NCI-H1105 treated with DMSO at 0.1 percent for 48 hours (cell line): ENCODE measurements around the gene PNRC2.

Experiments used
- DNase-seq: peaks from one replicate; lab custom pipeline; 2025; lab: John Stamatoyannopoulos, UW

The PNRC2 gene, protein sequence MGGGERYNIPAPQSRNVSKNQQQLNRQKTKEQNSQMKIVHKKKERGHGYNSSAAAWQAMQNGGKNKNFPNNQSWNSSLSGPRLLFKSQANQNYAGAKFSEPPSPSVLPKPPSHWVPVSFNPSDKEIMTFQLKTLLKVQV

DNA sequence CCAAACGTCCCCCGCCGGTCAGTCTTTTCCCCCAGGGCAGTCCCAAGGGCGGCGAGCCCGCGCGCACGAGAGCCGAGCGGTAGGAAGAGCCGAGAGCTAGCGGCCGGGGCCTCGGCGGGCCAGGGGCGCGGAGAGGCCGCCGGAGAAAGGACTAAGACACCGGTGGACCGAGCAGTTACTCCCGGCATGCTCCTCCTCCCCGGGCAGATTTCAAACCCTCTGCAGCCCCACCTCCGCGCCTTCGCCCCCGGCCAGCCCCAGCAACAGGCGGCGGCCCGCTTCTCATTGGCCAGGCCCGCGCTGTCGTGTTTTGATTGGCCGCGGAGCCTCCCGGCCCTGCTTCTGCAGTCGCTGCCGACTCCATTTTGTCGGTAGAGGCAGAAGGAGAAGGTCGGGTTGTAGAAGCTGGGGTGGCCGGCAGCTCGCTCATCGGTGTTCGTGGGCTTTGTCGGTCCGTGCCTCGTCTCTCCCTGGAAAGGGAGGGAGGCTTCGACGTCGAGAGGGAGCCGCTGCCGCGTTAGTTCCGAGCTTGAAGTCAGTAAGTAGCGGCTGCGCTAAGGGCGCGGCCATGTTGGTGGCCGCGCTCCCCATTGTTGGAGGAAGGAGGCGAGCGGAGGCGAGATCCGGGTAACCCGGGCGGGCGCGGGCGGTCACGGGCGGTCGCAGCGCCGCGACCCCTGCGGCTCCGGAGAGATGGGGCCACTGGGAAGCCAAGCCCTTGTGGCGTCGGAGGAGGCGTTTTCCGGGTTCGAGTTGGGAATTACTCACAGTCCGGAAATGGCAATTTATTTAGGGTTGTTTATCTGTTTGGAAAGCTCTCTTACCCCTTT, at the start of gene PNRC2:
TSS of gene PNRC2 (plus strand) at position 368 of the 830 bp plus-strand sequence. CDS start 1,630 bp downstream, outside the sequence.
- DNase-seq: peak; percentile 97

DNA sequence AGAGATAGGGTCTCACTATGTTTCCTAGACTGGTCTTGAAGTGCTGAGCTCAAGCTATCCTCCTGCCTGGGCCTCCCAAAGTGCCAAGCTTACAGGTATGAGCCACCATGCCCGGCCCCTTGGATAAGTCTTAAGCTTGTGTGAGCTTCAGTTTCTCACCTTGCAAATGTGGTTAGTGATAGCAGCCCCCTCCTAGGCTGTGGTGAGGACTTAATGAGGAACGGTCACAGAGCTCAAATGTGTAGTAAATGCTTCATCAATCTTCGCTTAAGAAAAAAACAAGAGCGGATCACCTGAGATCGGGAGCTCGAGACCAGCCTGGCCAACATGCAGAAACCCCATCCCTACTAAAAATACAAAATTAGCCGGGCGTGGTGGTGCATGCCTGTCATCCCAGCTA, 49.5 kb upstream of the PNRC2 start:
- no peak for DNase-seq

DNA sequence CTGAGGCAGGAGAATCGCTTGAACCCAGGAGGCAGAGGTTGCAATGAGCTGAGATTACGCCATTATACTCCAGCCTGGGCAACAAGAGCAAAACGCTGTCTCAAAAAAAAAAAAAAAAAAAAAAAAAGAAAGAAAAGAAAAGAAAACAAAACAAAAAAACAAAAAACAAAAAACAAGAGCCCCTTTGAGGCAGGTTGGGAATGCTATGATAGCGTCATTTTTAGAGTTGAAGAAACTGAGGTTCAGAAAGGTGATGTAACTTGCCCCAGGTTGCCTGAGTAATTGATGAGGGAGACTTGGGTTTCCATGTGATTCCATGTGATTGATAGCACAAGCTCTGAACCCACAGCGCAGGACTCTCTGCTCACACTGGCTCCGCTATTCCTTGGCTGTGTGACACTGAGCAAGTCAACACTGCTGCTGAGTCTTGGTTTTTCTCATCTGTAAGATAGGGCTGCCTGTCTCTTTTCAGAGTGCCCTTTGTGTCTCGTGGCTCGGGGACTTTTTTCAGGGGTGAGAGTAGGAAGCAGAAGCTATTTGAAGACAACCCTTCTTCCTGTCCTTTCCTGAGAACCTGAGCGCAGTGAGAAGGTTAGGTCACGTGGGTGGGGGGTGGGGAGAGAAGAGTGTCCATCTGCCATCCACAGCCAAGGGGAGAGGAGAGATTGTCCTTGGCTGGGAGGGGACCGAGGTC, 48.9 kb upstream of the PNRC2 start:
- DNase-seq: no peak

DNA sequence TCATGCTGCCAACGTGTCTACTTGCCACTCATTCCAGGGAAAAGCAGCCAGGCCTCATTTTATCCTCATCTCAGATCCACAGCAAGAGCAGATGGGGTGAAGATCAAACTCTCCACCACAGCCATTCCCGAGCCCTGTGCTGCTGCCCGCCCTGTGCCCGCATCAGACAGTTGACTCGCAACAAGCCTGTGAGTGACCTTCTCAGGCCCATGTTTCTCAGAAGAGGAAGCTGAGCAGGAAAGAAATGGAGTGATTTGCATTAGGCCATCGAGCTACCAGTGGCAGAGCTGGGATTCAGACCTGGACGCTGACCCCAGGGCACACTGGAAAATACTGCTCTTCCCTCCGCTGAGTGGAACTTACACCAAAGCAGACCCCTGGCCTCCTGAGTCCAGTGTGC, 47.7 kb upstream of the PNRC2 start:
- no peak for DNase-seq

DNA sequence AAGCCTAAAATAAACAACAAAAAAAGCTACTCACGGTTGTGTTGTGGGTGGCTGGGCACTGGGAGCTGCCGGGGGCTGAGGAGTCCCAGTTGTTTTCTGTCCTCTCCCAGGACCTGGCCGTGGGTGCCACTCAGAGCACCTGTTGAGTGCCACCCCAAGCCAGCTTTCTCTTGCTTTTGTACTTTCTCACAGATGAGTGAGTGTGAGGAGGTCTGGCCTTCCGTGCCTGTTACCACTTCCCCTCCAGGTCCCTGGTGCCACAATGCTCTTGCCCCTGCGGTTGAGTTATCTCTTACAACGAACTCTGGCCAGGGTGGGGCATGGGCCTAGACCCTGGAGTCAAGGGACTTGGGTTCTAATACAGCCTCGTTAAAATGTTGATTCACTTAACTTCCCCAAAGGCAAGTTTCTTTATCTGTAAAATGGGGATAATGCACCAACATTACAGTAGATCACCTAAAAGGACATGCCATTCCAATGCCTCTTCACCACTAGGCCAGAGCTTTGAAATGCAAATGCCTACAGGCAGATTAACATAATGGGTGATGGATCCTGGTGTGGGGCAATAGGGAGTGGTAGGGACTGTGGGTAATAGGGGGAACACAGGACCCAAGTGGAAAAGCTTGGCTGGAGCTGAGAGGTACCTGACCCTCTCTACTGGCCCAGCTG, 46.3 kb upstream of the PNRC2 start, which contains the start of gene CNR2:
TSS of gene CNR2 (minus strand) at position 151 of the 669 bp plus-strand sequence. CDS start 37,745 bp downstream, outside the sequence.
- no peak for DNase-seq

DNA sequence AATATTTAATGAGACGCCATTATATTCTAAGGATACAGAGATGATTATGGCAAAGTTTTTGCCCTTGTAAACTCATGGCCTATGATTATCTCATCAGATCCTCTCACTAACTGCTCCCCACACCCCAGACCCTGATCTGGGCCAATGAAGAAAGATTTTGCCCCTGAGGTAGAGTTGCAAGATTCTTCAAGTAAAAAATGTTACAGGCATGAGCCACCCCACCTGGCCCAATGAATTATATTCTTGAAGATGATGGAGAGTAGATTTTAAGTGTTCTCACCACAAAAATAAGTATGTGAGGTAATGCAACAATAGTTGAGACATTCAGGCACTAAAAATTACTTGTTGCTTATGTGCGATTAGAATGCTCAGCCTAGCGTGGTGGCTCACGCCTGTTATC, 44.7 kb upstream of the PNRC2 start:
- DNase-seq: no peak

DNA sequence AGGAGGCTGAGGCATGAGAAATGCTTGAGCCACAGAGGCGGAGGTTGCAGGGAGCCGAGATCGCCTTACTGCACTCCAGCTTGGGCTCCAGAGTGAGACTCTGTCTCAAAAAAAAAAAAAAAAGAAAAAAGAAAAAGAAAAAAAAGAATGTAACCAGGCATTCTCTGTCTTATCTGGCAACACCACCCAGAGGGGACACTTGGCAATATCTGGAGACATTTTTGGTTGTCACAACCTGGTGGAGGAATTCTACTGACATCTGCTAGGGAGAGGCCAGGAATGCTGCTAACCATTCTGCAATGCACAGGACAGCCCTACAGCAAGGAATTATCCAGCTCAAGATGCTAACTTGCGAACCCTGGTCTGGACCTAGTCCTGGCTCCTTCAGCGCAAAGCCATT, 44.2 kb upstream of the PNRC2 start:
- DNase-seq: no peak

DNA sequence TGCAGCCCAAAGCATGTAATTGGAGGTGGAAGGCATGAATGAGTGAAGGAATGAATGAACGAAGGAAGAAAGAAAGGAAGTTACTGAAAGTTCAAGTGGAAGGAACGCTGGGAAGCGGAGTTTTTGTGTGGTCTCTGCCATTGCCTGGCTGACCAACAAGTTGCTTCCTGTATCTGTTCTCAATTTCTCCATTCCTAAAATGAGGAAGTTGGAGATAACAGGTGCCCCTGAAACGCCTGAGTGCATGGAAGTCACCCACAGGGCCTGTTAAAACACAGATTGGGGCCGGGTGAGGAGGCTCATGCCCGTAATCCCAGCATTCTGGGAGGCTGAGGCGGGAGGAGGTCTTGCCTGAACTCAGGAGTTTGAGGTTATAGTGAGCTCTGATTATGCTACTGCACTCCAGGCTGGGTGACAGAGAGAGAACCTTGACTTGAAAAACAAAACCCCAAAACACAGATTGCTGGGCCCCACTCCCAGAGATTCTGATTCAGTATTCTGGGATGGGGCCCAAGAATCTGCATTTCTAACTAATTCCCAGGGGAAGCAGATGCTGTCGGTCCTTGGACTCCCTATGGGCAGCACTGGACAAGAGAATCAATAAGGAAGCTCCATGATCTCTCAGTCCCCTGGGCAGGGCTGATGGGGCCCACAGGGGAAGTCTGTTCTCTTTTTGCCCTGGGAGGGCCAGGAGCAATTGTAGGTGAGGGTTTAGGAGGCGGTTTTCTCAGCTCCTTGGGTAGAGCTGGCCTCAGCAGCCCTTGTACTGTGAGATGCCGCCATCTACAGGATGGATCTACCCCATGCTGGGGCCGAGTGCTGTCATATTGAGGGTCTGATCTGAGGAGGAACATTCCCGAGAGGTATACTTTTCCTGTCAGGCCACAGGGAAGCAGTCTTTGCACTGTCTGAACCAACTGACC, 43.2 kb upstream of the PNRC2 start:
- peak; percentile 41 for DNase-seq

DNA sequence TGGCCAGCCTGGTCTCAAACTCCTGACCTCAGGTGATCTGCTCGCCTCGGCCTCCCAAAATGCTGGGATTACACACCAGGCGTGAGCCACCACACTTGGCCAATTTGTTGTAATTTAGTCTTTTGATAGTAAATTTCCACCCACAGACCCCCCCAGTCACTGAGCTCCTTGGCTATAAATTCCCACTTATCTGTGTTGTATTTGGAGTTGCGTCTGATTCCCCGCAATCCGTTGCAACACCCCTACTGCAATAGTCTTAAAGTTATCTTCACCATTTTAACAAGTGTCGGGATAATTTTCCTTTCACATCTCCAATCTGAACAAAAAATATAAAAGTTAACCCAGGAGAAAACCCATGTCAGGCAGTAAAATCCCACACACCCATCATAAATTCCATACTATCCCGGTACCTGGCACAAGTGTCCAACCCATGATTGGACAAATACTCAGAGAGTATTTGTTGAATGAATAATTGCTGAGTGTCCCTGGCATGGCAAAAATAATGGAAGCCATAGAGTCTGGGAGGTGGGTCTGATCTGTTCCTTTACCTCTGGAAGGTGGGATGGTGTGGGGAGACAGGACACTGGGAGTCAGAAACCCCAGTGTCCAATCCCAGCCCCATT, 37.2 kb upstream of the PNRC2 start:
- DNase-seq: no peak

DNA sequence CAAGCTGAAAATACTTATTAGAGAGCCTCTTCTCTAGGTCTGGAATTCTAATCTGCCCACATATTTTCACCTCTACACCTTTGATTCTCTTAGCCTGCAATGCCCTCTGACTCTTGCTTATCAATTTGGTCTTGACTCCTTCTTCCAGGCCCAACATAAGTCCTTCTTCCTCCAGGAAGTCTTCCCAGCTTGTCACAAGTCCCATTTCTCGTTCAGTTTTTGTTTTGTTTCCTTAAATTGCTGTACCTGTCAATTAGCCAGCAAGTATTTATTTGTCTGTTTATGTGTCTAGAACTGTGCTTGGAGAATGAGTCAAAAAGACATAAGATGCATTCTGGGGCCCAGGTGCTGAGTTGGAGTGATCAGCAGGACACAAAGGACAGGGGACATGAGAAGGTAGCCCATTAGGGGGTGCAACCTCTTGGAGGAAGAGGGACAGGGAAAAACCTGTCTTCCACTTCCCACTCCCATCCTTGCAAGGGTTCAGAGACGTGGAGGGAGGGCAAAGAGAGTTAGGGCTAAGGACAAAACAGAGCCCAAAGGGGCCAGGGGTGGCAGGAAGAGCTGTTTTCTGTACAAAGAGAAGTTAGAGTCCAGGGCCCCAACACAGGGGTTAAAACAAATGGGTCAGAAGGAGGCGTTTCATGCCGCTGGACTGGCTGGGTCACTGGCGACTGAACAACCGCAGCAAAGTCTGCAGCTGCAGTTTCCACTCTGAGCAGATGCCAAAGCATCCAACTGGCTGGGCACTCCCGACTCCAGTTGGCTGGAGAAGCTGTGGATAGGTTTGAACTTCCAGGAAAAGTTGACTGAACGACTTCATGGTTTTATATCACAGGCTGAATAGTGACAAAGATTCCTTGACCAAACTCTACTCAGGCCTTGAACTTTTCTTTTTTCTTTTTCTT, 35.8 kb upstream of the PNRC2 start:
- no peak for DNase-seq

DNA sequence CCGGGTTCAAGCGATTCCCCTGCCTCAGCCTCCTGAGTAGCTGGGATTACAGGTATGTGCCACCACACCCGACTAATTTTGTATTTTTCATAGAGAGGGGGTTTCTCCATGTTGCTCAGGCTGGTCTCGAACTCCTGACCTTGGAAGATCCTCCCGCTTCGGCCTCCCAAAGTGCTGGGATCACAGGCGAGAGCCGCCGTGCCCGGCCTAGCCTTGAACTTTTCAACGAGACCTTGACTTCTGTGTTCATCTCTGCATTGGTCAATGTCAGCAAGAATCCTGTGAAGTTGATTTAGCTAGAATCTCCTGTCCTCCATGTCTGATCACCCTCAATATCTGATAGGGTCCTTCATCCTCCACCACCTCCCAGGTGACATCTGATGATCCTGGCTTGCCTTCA, 35.0 kb upstream of the PNRC2 start:
- no peak for DNase-seq

DNA sequence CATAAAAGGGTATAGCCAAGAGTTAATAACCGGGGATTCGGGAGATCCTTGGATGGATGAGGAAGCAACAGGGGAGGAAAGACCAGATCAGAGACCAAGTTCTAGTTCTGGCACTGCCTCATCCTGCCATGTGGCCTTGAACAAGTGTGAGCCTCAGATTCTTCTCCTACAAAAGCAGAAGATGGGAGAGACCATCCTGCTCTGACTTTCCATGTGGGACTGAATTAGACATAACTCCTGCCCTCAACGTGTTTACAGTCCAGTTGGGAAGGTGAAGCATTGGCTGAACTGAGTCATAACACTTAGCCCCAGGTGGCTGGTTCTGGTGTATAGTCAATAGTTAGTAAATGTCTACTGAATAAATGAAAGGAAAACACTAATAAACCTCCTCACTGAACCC, 34.3 kb upstream of the PNRC2 start:
- no peak for DNase-seq

DNA sequence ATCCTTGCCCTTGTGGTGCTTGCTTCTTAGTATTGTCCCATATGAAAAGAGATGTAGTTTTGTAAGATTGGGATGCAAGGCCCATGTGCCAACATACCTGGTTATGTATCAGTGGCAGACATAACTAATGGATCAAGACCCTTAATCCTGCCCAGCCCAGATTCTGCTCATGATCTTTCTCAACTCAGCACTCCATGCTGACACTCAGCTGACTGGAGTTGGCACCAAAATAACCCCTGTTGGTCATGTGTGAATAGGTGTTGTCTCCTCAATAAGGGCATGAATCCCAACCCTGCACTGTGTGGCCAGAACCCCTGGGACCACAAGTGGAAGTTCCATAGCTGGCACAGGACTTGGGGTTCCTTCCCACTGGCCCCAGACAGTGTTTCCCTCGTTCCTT, 32.5 kb upstream of the PNRC2 start:
- DNase-seq: no peak

DNA sequence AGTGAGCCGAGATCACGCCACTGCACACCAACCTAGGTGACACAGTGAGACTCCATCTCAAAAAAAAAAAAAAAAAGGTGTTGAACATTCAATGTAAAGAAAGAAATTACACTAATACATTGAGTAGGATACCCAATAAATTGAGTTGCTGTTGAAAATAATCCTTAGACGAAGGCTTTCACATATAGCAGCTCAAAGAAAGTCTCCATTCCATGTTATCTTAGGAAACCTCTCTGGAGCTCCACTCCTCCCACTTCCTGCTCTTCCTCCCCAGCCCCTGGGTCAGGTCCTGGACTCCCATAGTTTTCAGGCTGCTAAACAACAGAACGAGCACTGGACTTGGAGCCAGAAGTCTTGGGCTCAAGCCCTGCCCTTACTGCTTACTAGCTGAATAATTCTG, 30.8 kb upstream of the PNRC2 start:
- no peak for DNase-seq

DNA sequence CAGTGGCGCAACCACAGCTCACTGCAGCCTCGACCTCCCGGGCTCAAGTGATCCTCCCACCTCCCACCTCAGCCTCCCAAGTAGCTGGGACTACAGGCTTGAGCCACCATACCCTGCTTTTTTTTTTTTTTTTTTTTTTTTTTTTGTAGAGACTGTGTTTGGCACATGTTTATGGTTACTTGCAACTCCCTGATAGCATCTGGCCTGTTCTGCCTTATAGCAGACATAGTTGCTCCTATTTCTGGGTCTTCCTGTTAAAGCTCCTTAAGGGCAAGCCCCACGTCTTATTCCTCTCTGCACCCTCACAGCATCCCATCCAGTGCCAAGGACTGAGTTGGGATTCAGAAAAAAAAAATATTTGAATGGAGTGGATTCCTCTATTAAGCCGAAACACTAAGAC, 29.4 kb upstream of the PNRC2 start:
- no peak for DNase-seq

DNA sequence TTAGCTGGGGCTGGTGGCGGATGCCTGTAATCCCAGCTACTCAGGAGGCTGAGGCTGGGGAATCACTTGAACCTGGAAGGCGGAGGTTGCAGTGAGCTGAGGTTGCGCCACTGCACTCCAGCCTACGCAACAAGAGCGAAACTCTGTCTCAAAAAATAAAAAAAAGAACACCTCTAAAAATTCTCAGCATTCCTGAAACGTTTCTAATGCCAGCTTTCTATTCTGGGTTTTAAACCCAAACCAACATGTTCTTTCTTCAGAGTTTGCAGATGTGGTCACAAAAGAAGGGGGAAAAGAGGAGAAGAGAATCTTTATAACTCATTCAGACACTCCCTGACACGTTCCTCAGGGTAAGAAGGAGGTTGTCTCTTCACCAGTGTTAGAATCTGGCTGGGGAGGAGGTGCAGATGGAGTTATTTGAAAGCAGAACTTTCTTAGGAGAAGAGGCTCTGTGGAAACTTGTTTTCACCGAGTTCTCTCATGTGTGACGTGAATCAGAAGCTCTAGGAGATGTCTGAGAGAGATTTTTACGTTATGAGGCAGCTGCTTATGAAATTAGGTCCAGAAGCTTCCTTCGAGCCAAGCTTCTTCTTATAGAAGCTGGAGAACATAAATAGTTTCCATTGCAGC, 28.7 kb upstream of the PNRC2 start:
- no peak for DNase-seq

DNA sequence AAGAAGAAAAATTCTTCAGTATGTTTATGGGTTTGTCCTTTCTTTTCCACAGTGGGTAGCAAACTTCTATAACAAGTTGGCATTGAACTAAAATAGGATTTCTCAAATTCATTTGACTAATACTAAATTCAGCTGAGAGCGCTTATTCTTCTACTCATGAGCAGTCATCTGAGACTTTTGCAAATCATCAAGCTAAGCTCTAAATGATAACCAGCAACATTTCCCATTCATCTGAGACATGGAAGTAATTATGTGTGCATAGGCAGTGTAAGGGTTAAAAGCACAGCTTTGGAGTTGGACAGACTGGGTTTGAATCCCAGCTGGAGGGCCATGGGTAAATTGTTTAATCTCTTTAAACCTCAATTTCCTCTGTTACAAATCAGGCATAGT, 28.1 kb upstream of the PNRC2 start:
- no peak for DNase-seq

DNA sequence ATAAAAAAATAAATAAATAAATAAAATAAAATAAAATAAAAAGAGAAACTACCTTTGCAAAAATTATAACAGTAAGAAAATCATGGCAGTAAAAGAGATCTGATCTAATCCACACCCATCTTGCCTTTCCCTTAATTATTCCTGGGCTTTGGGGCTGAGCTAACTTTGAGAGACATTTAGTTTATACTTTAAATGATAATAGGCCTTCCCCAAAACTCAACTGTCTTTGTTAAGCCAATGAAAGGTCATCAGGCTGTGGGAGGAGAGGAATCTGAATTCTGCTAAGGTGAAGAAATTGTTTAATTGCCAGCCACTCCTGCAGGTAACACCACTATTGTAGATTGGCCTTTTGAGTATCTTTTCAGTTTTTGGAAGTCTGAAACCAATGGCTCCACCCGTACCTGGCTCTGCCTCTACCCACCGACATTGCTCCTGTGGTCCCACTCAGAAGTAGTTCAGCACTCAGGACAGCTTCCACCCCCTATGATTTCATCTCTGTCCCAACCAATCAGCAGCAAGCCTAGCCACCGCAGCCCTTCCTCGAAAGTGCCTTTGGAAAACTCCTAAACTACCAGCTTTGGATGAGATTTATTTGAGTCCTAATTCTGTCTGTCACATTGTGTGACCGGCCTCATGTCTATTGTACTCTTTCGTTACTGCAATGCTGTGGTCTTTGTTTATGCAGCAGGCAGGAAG, 23.0 kb upstream of the PNRC2 start:
- no peak for DNase-seq

DNA sequence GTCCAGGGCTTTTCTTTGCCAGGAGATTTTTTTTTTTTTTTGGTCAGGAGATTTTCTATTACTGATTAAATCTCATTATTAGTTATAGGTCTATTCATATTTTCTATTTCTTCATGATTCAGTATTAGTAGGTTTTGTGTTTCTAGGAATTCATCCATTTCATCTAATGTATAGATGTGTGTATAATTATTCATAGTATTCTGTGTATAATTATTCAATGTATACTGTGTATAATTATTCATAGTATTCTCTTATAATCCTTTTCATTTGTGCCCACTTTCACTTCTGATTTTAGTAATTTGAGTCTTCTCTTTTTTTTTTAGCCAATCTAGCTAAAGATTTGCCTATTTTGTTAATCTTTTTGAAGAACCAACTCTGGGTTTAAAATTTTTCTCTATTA, 12.3 kb upstream of the PNRC2 start:
- no peak for DNase-seq
